Activated naive CD4-positive, alpha-beta T cell treated with anti-CD3 and anti-CD28 coated beads, Interleukin-2, amount 10 ng/mL, durations not matched to agents 7 days and 5 days (primary cell): ENCODE measurements around the gene PTGES.
A peak's percentile ranks its signal among the peaks of the same experiment; 100 is the strongest.
"Not testable (repeated sequence)": the region's sequence is repeated elsewhere in the genome, so short reads cannot be mapped to it uniquely, and the experiment has no call there.

Experiments used
- CTCF ChIA-PET: fragments of 350-600 bp; sonication (Branson Sonifier 250); formaldehyde crosslinking; loops from one replicate; lab custom pipeline; 2021; ENCODE audit warnings: antibody characterized with exemption; lab: Charles Lee
- DNase-seq: peaks from one replicate; pipeline ENCODE4 v3.0.0-alpha.2; 2020
- H3K27ac Mint-ChIP-seq: one replicate; pipeline ENCODE4 v1.8.0; 2021; ENCODE audit warnings: mild to moderate bottlenecking, moderate library complexity, mixed read lengths
- H3K27me3 Mint-ChIP-seq: one replicate; pipeline ENCODE4 v1.8.0; 2021; ENCODE audit warnings: mild to moderate bottlenecking, mixed read lengths
- H3K36me3 Mint-ChIP-seq: one replicate; pipeline ENCODE4 v1.8.0; 2021; ENCODE audit warnings: mixed read lengths
- H3K4me1 Mint-ChIP-seq: one replicate; pipeline ENCODE4 v1.8.0; 2021; ENCODE audit warnings: mixed read lengths
- H3K4me3 Mint-ChIP-seq: one replicate; pipeline ENCODE4 v1.8.0; 2021; ENCODE audit warnings: mild to moderate bottlenecking, moderate library complexity, mixed read lengths
- H3K9me3 Mint-ChIP-seq: one replicate; pipeline ENCODE4 v1.8.0; 2021; ENCODE audit warnings: mixed read lengths

Gene PTGES

DNA sequence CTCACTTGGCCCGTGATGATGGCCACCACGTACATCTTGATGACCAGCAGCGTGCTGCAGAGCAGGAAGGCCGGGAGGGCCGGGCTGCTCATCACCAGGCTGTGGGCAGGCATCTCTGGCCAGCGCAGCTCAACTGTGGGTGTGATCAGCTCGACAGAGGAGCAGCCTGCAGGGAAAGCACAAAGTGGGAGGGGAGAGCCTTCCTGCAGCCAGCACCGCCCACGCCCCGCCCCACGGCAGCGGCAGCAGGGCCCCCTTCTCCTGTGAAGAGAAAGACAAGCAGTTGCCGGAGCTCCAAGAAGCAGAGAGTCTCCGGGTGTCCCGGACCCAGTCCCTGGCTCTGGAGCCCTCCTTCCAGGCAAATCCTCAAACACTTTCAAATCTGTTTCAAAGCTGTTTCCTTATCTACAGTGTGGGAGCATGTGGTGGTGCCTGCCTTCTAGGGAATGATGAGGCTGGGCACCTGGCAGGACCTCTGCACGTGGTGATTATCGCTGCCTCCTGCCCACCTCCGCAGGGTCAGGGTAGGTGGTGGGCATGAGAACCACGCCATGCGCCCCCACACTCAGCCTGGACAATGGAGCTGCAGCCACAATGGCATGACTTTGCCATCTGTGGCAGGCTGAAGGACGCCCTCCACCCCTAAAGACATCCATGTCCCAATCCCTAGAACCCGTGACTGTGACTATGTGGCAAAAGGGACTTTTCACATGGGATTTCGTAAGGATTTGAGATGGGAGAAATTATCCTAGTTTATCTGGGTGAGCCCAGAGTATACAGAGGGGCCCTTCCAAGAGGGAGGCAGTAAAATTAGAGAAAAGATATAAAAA, at the start of gene PTGES:
Gene PTGES (minus strand): TSS at position 143 of the 830 bp plus-strand sequence. CDS start 30 bp downstream, at position 113.
- peaks cover 62% of the 10 kb centered on the region for H3K27me3 Mint-ChIP-seq
- H3K36me3 Mint-ChIP-seq, result no peaks in the 10 kb centered on the region
- no peak within 1 kb of the TSS for H3K4me3 Mint-ChIP-seq
- no peaks in the 10 kb centered on the region for H3K9me3 Mint-ChIP-seq
- CTCF ChIA-PET, result no interaction called here
- peak; percentile 71 for DNase-seq
- peaks cover 28% of the 10 kb centered on the region for H3K4me1 Mint-ChIP-seq
- H3K27ac Mint-ChIP-seq, result no peak within 1 kb of the TSS

- Mint-ChIP-seq H3K9me3 (no peaks in the 10 kb centered on the region), H3K27me3 (peaks cover 4% of the 10 kb centered on the region), H3K36me3 (peaks cover 21% of the 10 kb centered on the region), H3K4me3 (peak overlapping the region; percentile 22), H3K27ac (no peak overlapping the region), H3K4me1 (peaks cover 24% of the 10 kb centered on the region)
- no peak for DNase-seq
- CTCF ChIA-PET, result interaction anchor here (1.1 kb wide), 1 partner anchor 11 kb away, joined by 3 read pairs; no protein-coding TSS in a partner anchor
These were observed 48.7 kb upstream of the PTGES start for GRCh38 chr9:129801504-129801903.

GRCh38 chr9:129798973-129799372, 46.1 kb upstream of the PTGES start:
- CTCF ChIA-PET, result interaction anchor here (1.2 to 1.7 kb wide), 2 partner anchors 8 to 10 kb away, joined by 4 to 5 read pairs; no protein-coding TSS in a partner anchor
- Mint-ChIP-seq H3K9me3 (no peaks in the 10 kb centered on the region), H3K4me3 (no peak overlapping the region)

GRCh38 chr9:129796029-129796428, 43.2 kb upstream of the PTGES start:
- not testable (repeated sequence) for DNase-seq, H3K9me3 Mint-ChIP-seq, H3K4me1 Mint-ChIP-seq, H3K4me3 Mint-ChIP-seq, H3K27ac Mint-ChIP-seq, H3K36me3 Mint-ChIP-seq
- CTCF ChIA-PET, result interaction anchor here (0.6 kb wide), 1 partner anchor 59 kb away, joined by 4 read pairs; no protein-coding TSS in a partner anchor
- peaks cover 29% of the 10 kb centered on the region for H3K27me3 Mint-ChIP-seq

More at GRCh38 chr9:129798973-129799372, 46.1 kb upstream of the PTGES start:
- no peak overlapping the region for H3K27ac Mint-ChIP-seq
- DNase-seq, result no peak
- peaks cover 22% of the 10 kb centered on the region for H3K27me3 Mint-ChIP-seq
- peaks cover 4% of the 10 kb centered on the region for H3K36me3 Mint-ChIP-seq
- peaks cover 6% of the 10 kb centered on the region for H3K4me1 Mint-ChIP-seq

GRCh38 chr9:129794549-129794948, 41.7 kb upstream of the PTGES start:
- no peak overlapping the region for H3K27ac Mint-ChIP-seq
- no peak overlapping the region for H3K4me3 Mint-ChIP-seq
- no peak for DNase-seq
- peaks cover 10% of the 10 kb centered on the region for H3K4me1 Mint-ChIP-seq
- no peaks in the 10 kb centered on the region for H3K9me3 Mint-ChIP-seq
- H3K36me3 Mint-ChIP-seq, result no peaks in the 10 kb centered on the region
- CTCF ChIA-PET, result no interaction called here
- peaks cover 34% of the 10 kb centered on the region for H3K27me3 Mint-ChIP-seq

- peaks cover 13% of the 10 kb centered on the region for H3K4me1 Mint-ChIP-seq
- H3K36me3 Mint-ChIP-seq, result no peaks in the 10 kb centered on the region
- no peak overlapping the region for H3K27ac Mint-ChIP-seq
- no peaks in the 10 kb centered on the region for H3K9me3 Mint-ChIP-seq
- no peak overlapping the region for H3K4me3 Mint-ChIP-seq
- H3K27me3 Mint-ChIP-seq, result peaks cover 56% of the 10 kb centered on the region
- DNase-seq, result no peak
- CTCF ChIA-PET, result interaction anchor here (0.9 to 9.1 kb wide), 5 partner anchors 9 to 175 kb away, joined by 3 to 87 read pairs (median 4); no protein-coding TSS in a partner anchor
These were observed 33.6 kb upstream of the PTGES start for GRCh38 chr9:129786481-129786880.

DNA sequence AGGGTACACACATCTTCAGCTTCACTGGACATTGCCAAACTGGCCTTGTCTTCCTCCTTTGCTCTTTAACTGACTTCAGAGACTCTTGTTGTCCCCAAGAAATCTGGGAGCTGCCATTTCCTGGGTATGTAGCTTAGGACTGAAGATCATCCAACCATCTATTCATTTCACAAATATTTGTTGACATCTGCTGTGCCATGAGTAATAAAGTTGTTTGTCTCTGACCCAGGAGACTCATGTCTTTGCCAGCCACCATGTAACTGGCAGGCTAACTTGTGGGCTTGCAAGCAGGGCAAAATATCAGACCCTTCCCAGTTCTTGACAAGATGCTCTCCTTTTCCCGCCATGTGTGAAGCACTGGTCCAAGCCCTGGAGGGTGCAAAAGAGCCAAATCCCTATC, 33.0 kb upstream of the PTGES start:
- CTCF ChIA-PET, result interaction anchor here (0.7 to 9.1 kb wide), 4 partner anchors 48 to 175 kb away, joined by 3 to 87 read pairs (median 32); no protein-coding TSS in a partner anchor
- Mint-ChIP-seq H3K27me3 (peaks cover 54% of the 10 kb centered on the region), H3K4me1 (peaks cover 13% of the 10 kb centered on the region), H3K4me3 (no peak overlapping the region), H3K9me3 (no peaks in the 10 kb centered on the region), H3K36me3 (no peaks in the 10 kb centered on the region), H3K27ac (no peak overlapping the region)
- no peak for DNase-seq

DNA sequence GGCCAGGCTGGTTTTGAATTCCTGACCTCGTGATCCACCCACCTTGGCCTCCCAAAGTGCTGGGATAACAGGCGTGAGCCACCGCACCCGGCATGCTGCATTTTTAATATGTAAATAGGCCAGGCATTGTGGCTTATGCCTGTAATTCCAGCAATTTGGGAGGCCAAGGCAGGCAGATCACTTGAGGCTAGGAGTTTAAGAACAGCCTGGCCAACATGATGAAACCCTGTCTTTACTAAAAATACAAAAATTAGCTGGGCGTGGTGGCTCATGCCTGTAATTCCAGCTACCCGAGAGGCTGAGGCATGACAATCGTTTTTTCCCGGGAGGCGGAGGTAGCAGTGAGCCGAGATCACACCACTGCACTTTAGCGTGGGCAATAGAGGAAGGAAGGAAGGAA, 32.1 kb upstream of the PTGES start:
- not testable (repeated sequence) for DNase-seq, H3K27ac Mint-ChIP-seq, H3K4me3 Mint-ChIP-seq, H3K9me3 Mint-ChIP-seq, H3K36me3 Mint-ChIP-seq, H3K4me1 Mint-ChIP-seq
- CTCF ChIA-PET, result interaction anchor here (1.2 to 9.1 kb wide), 8 partner anchors 8 to 690 kb away, joined by 3 to 87 read pairs (median 3); no protein-coding TSS in a partner anchor
- peaks cover 52% of the 10 kb centered on the region for H3K27me3 Mint-ChIP-seq

DNA sequence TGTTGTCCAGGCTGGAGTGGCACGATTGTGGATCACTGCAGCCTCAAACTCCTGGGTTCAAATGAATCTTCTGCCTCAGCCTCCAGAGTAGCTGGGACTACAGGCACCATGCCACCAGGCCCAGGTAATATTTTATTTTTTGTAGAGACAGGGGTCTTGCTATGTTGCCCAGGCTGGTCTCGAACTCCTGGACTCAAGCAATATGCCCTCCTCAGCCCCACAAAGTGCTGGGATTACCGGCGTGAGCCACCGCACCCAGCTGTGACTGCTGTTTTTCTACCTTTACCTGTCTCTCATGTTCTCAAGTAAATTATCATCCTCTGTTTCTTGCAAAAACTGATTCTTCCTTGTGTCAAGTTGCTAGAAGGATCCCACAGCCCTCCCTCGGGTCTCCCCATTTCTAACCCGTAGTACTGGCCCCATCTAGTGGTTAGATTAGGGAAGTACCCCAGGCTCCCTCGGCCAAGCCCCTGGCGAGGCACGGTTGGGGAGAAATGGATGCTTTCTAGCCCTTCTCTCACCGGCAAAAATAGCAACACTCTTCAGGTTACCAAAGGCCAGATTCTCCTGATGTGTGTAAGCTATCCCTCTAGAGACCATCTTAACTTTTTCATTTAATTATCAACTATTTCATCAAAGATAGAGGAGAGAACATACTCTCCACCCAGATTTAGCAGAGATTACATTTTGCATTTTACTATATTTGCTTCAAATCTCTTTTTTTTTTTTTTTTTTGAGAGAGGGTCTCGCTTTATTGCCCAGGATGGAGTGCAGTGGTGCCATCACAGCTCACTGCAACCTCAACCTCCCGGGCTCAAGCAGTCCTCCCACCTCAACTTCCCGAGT, 30.9 kb upstream of the PTGES start:
- Mint-ChIP-seq H3K4me1 (peaks cover 3% of the 10 kb centered on the region), H3K9me3 (no peaks in the 10 kb centered on the region), H3K27ac (no peak overlapping the region), H3K4me3 (no peak overlapping the region), H3K27me3 (peaks cover 59% of the 10 kb centered on the region), H3K36me3 (no peaks in the 10 kb centered on the region)
- peak; percentile 82 for DNase-seq
- CTCF ChIA-PET, result interaction anchor here (1.0 to 9.1 kb wide), 12 partner anchors 9 to 689 kb away, joined by 3 to 87 read pairs (median 4); partner anchors contain the start of gene ASB6

GRCh38 chr9:129781981-129782380, 29.1 kb upstream of the PTGES start:
- H3K4me1 Mint-ChIP-seq, result peaks cover 11% of the 10 kb centered on the region
- CTCF ChIA-PET, result interaction anchor here (1.3 to 9.1 kb wide), 5 partner anchors 10 to 139 kb away, joined by 5 to 87 read pairs (median 12); no protein-coding TSS in a partner anchor
- H3K9me3 Mint-ChIP-seq, result no peaks in the 10 kb centered on the region
- H3K4me3 Mint-ChIP-seq, result no peak overlapping the region
- H3K36me3 Mint-ChIP-seq, result no peaks in the 10 kb centered on the region
- H3K27me3 Mint-ChIP-seq, result peaks cover 62% of the 10 kb centered on the region
- no peak overlapping the region for H3K27ac Mint-ChIP-seq
- no peak for DNase-seq

GRCh38 chr9:129781131-129781530, 28.3 kb upstream of the PTGES start:
- no peak overlapping the region for H3K27ac Mint-ChIP-seq
- no peaks in the 10 kb centered on the region for H3K9me3 Mint-ChIP-seq
- CTCF ChIA-PET, result interaction anchor here (1.2 to 9.1 kb wide), 6 partner anchors 8 to 138 kb away, joined by 4 to 87 read pairs (median 8); no protein-coding TSS in a partner anchor
- DNase-seq, result no peak
- H3K4me1 Mint-ChIP-seq, result peaks cover 16% of the 10 kb centered on the region
- H3K36me3 Mint-ChIP-seq, result no peaks in the 10 kb centered on the region
- H3K4me3 Mint-ChIP-seq, result no peak overlapping the region
- H3K27me3 Mint-ChIP-seq, result peaks cover 65% of the 10 kb centered on the region

GRCh38 chr9:129779560-129780190, 26.8 kb upstream of the PTGES start:
- Mint-ChIP-seq H3K4me1 (peaks cover 16% of the 10 kb centered on the region), H3K27me3 (peaks cover 64% of the 10 kb centered on the region), H3K27ac (no peak overlapping the region), H3K4me3 (no peak overlapping the region), H3K36me3 (no peaks in the 10 kb centered on the region), H3K9me3 (no peaks in the 10 kb centered on the region)
- CTCF ChIA-PET, result interaction anchor here (6.2 to 9.1 kb wide), 2 partner anchors 42 to 53 kb away, joined by 61 to 87 read pairs; no protein-coding TSS in a partner anchor
- DNase-seq, result no peak

GRCh38 chr9:129778469-129778868, 25.6 kb upstream of the PTGES start:
- DNase-seq, result no peak
- CTCF ChIA-PET, result interaction anchor here (3.9 kb wide), 1 partner anchor 41 kb away, joined by 30 read pairs; no protein-coding TSS in a partner anchor
- H3K27ac Mint-ChIP-seq, result no peak overlapping the region
- H3K27me3 Mint-ChIP-seq, result peaks cover 69% of the 10 kb centered on the region
- no peaks in the 10 kb centered on the region for H3K36me3 Mint-ChIP-seq
- H3K4me1 Mint-ChIP-seq, result peaks cover 13% of the 10 kb centered on the region
- no peak overlapping the region for H3K4me3 Mint-ChIP-seq
- H3K9me3 Mint-ChIP-seq, result no peaks in the 10 kb centered on the region
